ENCODE measurements around the gene CNTNAP2. TPM values are rescaled to one million over a fixed set of nuclear protein-coding genes. Genes with fewer than 3 reads are reported as not detected.

The CNTNAP2 gene
- total RNA-seq, 1 donor from 2014 or later: 9.2 TPM

DNA sequence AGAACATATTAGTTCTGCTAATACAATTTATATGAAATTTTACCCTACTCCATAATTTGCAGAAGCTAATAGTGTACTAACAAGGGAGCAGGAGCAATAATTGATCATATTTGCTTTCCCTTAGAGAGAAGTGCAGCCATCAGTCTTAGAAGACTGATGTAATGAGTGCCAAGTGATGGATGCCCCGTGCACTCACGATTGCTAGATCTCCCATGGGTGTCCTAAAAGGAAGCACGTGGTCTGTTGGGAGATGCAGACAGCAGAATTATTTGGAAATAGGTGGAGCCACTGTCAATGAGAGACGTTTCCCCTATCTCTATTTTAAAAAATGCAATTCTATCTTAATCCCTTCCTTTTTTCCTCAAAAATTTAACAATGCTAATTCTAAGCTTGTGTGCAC is 1701.7 kb downstream of the CNTNAP2 start:
- TF ChIP-seq, protein P1, sequence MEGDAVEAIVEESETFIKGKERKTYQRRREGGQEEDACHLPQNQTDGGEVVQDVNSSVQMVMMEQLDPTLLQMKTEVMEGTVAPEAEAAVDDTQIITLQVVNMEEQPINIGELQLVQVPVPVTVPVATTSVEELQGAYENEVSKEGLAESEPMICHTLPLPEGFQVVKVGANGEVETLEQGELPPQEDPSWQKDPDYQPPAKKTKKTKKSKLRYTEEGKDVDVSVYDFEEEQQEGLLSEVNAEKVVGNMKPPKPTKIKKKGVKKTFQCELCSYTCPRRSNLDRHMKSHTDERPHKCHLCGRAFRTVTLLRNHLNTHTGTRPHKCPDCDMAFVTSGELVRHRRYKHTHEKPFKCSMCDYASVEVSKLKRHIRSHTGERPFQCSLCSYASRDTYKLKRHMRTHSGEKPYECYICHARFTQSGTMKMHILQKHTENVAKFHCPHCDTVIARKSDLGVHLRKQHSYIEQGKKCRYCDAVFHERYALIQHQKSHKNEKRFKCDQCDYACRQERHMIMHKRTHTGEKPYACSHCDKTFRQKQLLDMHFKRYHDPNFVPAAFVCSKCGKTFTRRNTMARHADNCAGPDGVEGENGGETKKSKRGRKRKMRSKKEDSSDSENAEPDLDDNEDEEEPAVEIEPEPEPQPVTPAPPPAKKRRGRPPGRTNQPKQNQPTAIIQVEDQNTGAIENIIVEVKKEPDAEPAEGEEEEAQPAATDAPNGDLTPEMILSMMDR (conservative IDR thresholded peaks at IDR 0.05; ENCODE audit: low read depth, low read length): no peak
- no peak for DNase-seq (ENCODE audit: low read depth)

DNA sequence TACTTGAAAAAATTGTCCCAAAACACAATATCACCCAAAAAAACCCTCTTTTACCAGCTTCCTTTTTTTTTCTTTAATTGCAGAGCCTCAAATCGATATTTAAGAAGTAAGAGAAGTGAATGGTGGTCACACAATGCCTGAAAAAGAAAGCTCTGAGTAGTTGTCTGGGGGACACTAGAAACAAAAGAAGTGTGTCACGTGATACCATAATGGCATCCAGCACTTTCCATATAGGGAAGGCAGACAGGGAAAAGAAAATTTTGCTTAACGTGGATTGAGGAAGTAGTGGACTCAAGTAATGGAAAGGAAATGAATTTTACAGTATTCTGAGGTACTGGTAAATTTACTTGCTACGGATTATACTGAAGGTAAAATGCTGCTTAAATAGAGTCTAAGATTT is 1708.1 kb downstream of the CNTNAP2 start:
- TF ChIP-seq, protein P1 (conservative IDR thresholded peaks at IDR 0.05; ENCODE audit: low read depth, low read length): no peak

More for the DNA sequence above, 1701.7 kb downstream of the CNTNAP2 start:
- H3K4me3 ChIP-seq (ENCODE audit: low read depth, low read length): no peak overlapping the region

DNA sequence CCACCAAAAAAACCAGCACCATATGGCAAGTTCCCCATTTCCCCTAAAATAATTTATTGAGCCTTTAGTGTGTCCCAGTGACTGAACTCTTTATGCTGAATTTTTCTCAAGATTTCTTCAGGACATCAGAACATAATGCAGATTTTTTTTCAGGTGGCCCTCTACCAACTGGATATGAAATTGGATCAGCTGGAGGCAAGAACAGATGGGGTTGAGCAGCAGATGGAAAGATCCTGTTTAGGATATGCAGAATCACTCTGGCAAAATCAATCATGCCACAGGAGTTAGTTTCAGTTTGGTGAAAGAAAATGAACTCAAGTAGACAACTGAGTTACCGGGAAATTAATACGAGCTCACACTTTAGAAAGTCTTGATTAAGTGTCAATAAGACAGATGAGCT is 1712.4 kb downstream of the CNTNAP2 start:
- no peak for DNase-seq (ENCODE audit: low read depth)
- TF ChIP-seq, protein P1 (conservative IDR thresholded peaks at IDR 0.05; ENCODE audit: low read depth, low read length): no peak
- H3K4me3 ChIP-seq (ENCODE audit: low read depth, low read length): no peak overlapping the region

More for the DNA sequence above, 1708.1 kb downstream of the CNTNAP2 start:
- DNase-seq (ENCODE audit: low read depth): no peak
- no peak overlapping the region for H3K4me3 ChIP-seq (ENCODE audit: low read depth, low read length)

DNA sequence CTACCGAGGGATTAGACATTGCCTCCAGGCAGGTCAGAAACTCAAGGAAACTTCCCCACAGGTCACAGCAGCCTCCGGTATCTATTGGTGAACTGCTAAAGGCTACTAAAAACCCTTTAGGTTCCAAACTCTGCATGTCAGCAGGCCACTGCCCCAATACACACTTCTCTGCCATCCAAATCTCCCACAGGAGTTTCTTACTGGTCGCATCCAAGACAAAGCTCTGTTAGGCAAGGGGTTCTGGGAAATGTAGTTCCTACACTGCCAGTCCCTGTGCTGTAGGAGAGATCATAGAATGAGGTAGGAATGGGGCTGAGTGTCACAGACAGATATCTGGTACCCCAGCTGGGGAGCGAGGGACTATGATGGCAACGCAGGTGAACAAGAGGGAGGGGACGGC is 1717.0 kb downstream of the CNTNAP2 start:
- DNase-seq (ENCODE audit: low read depth): no peak
- no peak overlapping the region for H3K4me3 ChIP-seq (ENCODE audit: low read depth, low read length)
- TF ChIP-seq, protein P1 (conservative IDR thresholded peaks at IDR 0.05; ENCODE audit: low read depth, low read length): no peak

DNA sequence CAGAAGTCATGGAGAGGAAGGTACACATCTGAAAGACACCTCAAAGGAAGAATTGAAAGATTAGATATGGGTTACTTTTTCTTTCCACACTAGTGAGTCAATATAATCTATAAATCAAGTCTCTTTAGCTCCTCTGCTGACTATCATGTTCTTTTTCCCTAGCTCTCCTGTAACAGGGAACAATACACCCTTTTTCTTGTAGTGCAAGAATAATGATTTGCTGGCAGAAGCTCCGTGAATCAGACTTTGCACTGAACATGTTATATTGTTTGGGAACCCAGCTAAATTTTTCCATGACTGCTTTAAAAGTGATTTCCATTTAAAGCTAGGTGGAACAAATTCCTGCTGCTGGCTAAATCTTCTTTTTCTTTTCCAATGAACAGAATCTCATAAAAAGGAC is 1717.4 kb downstream of the CNTNAP2 start:
- DNase-seq (ENCODE audit: low read depth): no peak
- no peak overlapping the region for H3K4me3 ChIP-seq (ENCODE audit: low read depth, low read length)
- TF ChIP-seq, protein P1 (conservative IDR thresholded peaks at IDR 0.05; ENCODE audit: low read depth, low read length): no peak

DNA sequence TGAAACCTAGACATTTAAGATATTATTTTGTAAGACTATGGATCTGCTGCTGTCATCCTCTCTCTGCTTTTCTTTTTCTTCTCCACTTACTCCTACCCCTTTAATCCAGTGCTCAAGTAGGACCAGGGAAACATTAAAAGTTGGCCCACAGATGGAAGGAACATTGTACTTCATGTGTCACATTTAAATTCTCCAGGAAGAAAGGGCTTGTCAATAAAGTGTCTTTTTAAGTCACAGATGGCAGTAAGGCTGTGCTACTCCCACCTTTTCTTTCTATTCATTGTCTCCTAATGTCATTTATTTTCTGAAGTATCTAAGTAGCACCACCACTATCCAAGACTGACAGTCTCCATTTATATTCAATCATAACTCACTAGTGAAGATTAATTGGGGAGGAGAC is 1736.2 kb downstream of the CNTNAP2 start:
- no peak overlapping the region for H3K4me3 ChIP-seq (ENCODE audit: low read depth, low read length)
- TF ChIP-seq, protein P1 (conservative IDR thresholded peaks at IDR 0.05; ENCODE audit: low read depth, low read length): no peak
- DNase-seq (ENCODE audit: low read depth): no peak
